ENCODE measurements around the gene FHOD1.

Gene FHOD1

GRCh38 chr16:67246081-67246755 is 1.1 kb downstream of the FHOD1 start:
- TF ChIP-seq CTCF (IDR thresholded peaks at IDR 0.05; ENCODE audit: extremely low read depth, insufficient read depth, missing control alignments): peak; percentile 57
- in situ Hi-C loops (cut with MboI; ENCODE audit: low pct_unique_long_range_greater_than_20kb, low sequenced_read_pairs, unreplicated experiment): no loop called here
- DNase-seq (ENCODE audit: low spot score): peak; percentile 82

- in situ Hi-C loops (cut with MboI; ENCODE audit: low pct_unique_long_range_greater_than_20kb, low sequenced_read_pairs, unreplicated experiment): no loop called here
- DNase-seq (ENCODE audit: low spot score): peak; percentile 55
- TF ChIP-seq CTCF (IDR thresholded peaks at IDR 0.05; ENCODE audit: extremely low read depth, insufficient read depth, missing control alignments): no peak
Observed at GRCh38 chr16:67245674-67246080, 1.6 kb downstream of the FHOD1 start.

DNA sequence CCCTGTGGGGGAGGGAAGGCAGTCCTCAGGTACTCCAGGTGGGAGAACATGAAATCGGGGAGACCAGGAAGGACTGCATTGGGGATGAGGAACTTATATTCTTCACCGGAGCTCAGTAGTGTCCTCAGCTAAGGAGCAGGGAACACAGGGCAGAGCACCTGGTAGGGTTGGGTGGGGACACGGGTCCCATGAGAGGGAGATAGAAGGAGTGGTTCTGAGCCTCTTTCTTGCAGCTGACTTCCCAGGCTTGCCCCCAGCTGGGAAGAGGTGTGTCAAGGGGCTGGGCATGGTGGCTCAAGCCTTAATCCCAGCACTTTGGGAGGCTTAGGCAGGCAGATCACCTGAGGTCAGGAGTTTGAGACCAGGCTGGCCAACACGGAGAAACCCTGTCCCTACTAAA is 2.1 kb downstream of the FHOD1 start:
- no peak for DNase-seq (ENCODE audit: low spot score)
- in situ Hi-C loops (cut with MboI; ENCODE audit: low pct_unique_long_range_greater_than_20kb, low sequenced_read_pairs, unreplicated experiment): no loop called here
- no peak for TF ChIP-seq CTCF (IDR thresholded peaks at IDR 0.05; ENCODE audit: extremely low read depth, insufficient read depth, missing control alignments)

DNA sequence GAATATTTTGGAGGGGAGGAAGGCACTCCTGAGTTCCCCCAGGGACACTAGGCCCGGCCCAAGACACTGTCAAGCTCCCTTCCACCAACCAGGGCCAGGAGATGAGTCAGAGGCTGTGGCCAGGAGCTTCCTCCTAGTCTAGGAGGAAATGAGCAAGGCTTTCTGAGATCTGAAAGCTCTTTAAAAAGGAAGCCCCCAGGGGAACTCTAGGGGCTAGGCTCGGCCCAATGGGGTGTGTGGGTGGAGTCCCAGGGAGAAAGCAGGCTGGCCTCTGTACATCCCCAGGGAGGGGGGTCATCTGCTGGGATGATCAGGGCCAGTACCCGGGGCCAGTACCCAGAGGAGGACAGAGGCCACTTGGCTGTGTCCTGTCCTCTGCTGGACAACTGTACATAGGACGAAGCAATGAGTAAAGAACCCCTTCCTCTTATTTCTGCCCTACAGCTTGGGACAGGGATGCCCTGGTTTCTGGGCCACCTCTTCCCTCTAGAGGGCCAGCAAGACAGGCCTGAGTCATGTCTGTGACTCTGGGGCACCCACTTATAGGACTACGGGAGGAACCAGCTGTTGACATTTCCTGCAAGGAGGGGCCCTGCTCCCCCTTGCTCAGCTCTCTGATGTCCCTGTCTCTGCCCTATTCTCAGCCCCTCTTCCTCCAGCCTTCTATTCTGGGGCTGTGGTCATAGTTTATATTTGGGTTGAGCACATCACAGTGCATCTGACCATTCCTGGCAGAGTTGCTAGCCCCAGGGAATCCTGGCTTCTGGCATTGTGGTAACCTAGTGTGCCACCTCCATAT is 2.7 kb downstream of the FHOD1 start:
- peak; percentile 90 for DNase-seq (ENCODE audit: low spot score)
- TF ChIP-seq CTCF (IDR thresholded peaks at IDR 0.05; ENCODE audit: extremely low read depth, insufficient read depth, missing control alignments): no peak
- in situ Hi-C loops (cut with MboI; ENCODE audit: low pct_unique_long_range_greater_than_20kb, low sequenced_read_pairs, unreplicated experiment): no loop called here

DNA sequence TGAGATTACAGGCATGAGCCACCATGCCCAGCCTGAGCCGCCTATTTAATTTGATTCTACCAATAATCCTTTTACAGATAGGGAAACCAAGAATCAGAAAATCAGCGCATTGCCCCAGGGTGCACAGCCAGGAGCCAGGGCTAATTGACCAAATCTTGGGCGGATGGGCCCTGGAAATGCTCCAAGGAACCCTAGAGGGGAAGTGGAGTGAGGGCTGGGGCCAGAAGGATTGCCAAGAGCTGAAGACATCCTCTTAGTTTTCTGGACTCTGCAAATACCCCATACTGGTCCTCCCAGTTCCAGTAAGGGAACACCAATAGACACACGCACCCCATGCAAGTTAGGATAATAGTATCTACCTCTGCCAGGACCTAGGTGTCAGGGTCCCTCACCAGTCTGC is 3.8 kb downstream of the FHOD1 start:
- in situ Hi-C loops (cut with MboI; ENCODE audit: low pct_unique_long_range_greater_than_20kb, low sequenced_read_pairs, unreplicated experiment): no loop called here
- TF ChIP-seq CTCF (IDR thresholded peaks at IDR 0.05; ENCODE audit: extremely low read depth, insufficient read depth, missing control alignments): no peak
- no peak for DNase-seq (ENCODE audit: low spot score)

DNA sequence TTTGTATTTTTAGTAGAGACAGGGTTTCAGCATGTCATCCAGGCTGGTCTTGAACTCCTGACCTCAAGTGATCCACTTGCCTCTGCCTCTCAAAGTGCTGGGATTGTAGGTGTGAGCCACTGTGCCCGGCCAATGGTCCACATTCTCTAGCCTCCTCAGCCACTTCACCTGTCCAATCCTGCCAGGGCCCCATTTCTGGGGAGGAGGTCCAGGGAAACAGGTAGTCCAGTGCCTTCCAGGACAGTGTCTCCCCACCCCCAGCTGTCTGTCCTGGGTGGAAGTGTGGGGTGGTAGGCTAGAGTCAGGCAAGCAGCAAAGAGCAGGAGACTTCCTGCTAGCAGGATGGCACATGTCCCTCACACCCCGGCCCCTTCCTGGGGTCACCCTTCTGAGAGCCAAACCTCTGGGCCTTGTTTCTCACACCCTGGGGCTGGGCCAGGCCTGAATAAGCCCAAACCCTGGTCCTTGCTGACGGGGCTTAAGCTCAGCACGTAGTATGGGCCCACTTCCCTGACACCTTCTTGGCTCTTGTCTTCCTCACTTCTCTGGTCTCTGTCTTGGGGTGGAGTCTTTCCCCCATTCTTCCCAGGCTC is 5.0 kb downstream of the FHOD1 start:
- in situ Hi-C loops (cut with MboI; ENCODE audit: low pct_unique_long_range_greater_than_20kb, low sequenced_read_pairs, unreplicated experiment): no loop called here
- no peak for TF ChIP-seq CTCF (IDR thresholded peaks at IDR 0.05; ENCODE audit: extremely low read depth, insufficient read depth, missing control alignments)
- DNase-seq (ENCODE audit: low spot score): no peak
